Ectodermal cell (in vitro differentiated cells): Measurements from ENCODE around the gene KIAA2012.

Source experiments
- H3K27ac ChIP-seq: 2 replicates; pipeline ENCODE4 v1.7.0; 2013; ENCODE audit warnings: mild to moderate bottlenecking, low read depth, low read length; ENCODE audit not compliant: insufficient read depth, poor library complexity, severe bottlenecking
- H3K27me3 ChIP-seq: 2 replicates; pipeline ENCODE4 v1.7.0; 2013; ENCODE audit warnings: mild to moderate bottlenecking, low read length; ENCODE audit not compliant: insufficient read depth, control insufficient read depth, poor library complexity, severe bottlenecking
- H3K36me3 ChIP-seq: one replicate; pipeline ENCODE4 v1.7.0; 2013; ENCODE audit warnings: low read length; ENCODE audit not compliant: control insufficient read depth, insufficient read depth
- H3K4me1 ChIP-seq: one replicate; pipeline ENCODE4 v1.7.0; 2013; ENCODE audit warnings: low read length; ENCODE audit not compliant: control insufficient read depth, insufficient read depth
- H3K4me3 ChIP-seq: 2 replicates; pipeline ENCODE4 v1.7.0; 2013; ENCODE audit warnings: low read depth, low read length, control low read depth; ENCODE audit not compliant: insufficient read depth
- H3K9me3 ChIP-seq: 2 replicates; pipeline ENCODE4 v1.7.0; 2013; ENCODE audit warnings: mild to moderate bottlenecking, low read length, moderate library complexity; ENCODE audit not compliant: control insufficient read depth
- WGBS, 2 experiments: methylation state at CpG; one replicate each; pipeline ENCODE4 v1.1.7; 2013; ENCODE audit warnings: missing lambda C conversion rate in 2 of 2; 5-methylcytosine and 5-hydroxymethylcytosine counted together

KIAA2012 gene

DNA sequence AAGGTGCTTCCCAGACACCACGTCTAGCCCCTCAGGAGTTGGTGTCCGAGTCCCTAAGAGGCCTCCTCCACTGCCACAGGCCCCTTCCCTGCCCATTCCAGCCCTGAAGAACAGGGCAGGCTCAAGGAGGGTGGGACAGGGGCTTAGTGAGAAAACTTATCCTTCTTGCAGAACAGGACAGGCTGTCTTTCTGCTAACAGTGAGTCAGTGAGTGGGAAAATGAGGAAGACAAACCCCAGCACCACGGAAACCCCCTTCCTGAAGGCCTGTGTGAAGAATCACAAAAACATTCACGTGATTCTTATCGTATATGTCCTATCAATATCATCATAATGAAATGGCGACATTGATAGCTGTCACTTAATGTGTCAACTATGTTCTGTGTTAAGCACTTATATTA lies 29.6 kb upstream of the KIAA2012 start:
- Histone ChIP-seq H3K4me3 (no peak overlapping the region), H3K36me3 (no peaks in the 10 kb centered on the region), H3K9me3 (no peaks in the 10 kb centered on the region), H3K27me3 (no peaks in the 10 kb centered on the region), H3K4me1 (peaks cover 12% of the 10 kb centered on the region), H3K27ac (no peak overlapping the region)
- 84 to 88% methylated on average over 5 to 6 of the region's 6 CpGs for WGBS, 2 experiments

DNA sequence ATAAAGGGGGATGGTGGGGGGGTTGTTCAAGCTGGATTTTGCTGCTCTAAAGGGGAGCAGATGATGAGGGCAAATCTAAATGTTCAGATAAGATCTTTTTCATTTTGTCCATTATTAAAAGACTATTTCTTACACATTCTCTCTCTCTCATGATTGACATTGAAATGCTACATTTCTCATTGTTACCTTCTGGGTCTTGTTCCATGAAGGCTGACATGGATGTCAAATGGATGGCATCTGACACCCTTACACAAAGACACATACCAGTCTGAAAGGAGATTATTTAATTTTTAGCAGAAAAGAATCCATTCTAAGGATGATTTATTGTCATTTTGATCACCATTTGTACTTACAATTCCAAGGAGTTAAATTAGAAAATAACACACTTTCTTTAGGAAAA lies 28.3 kb upstream of the KIAA2012 start:
- no peaks in the 10 kb centered on the region for H3K36me3 ChIP-seq
- no peak overlapping the region for H3K27ac ChIP-seq
- no peaks in the 10 kb centered on the region for H3K9me3 ChIP-seq
- no peaks in the 10 kb centered on the region for H3K27me3 ChIP-seq
- H3K4me3 ChIP-seq = no peak overlapping the region
- H3K4me1 ChIP-seq = peaks cover 10% of the 10 kb centered on the region

DNA sequence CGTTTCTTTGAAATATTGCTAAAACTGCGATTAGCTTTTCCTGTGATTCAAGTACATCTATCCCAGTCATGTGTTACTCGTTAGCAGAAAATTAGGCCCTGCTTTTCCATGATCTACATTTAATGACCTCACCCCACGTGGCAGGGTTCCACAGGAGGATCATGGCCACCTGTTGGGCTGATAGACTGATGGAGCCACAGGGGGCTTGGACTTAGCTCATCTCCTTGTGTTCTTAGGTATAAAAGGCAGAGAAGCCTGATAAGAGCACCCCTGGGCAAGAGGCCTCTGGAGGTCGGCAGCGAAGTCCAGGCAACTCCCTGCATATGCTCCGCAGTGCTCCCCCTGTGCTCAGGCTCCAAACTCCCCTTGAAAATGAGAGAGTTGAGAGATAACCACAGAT lies 26.5 kb upstream of the KIAA2012 start:
- Histone ChIP-seq H3K27me3 (no peaks in the 10 kb centered on the region), H3K4me1 (peaks cover 6% of the 10 kb centered on the region), H3K9me3 (no peaks in the 10 kb centered on the region), H3K27ac (no peak overlapping the region), H3K36me3 (no peaks in the 10 kb centered on the region), H3K4me3 (no peak overlapping the region)
- WGBS, 2 experiments = 79 to 82% methylated on average over 7 of the region's 7 CpGs

DNA sequence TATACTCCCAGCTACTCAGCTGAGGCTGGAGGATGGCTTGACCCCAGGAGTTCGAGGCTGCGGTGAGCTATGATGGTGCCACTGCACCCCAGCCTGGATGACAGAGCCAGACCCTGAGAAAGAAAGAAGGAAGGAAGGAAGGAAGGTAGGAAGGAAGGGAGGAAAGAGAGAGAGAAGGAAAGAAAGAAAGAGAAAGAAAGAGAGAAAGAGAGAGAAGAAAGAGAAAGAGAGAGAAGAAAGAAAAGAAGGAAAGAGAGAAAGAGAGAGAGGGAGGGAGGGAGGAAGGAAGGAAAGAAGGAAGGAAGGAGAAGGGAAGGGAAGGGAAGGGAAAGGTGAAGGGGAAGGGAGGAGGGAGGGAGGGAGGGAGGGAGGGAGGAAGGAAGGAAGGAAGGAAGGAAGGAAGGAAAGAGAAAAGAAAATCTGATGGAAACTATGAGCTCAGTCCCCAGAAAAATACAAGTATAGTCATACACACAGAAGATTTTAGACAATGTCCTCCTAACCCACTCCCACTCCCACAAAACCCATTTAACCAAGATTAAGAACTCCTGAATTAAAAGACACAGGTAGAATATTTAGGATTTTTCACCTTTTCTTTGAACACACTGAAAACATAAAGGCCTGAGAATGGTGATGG lies 23.8 kb upstream of the KIAA2012 start:
- WGBS, 2 experiments = 92 to 97% methylated on average over 2 of the region's 2 CpGs
- H3K36me3 ChIP-seq = no peaks in the 10 kb centered on the region
- H3K9me3 ChIP-seq = no peaks in the 10 kb centered on the region
- H3K27ac ChIP-seq = no peak overlapping the region
- H3K27me3 ChIP-seq = no peaks in the 10 kb centered on the region
- no peak overlapping the region for H3K4me3 ChIP-seq
- peaks cover 20% of the 10 kb centered on the region for H3K4me1 ChIP-seq

DNA sequence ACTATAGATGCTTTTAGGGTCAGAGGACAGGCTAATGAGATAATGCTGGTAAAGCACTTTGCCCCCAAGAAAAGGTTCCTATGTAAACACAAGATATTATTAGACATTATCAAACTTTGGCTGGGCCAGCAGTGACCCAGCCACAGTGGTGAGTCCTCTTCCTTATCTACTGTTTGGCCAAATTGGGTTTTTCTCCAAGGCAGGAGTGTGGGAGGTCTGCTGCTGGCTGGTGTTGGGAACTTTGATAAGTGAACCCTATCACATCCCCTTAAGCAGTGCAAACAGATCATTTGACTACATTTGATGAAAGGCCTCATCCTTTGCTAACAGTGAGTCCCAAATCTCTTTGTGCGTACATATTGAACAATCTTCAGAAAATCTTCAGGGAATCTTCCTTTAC lies 23.2 kb upstream of the KIAA2012 start:
- Histone ChIP-seq H3K36me3 (no peaks in the 10 kb centered on the region), H3K9me3 (no peaks in the 10 kb centered on the region), H3K27me3 (no peaks in the 10 kb centered on the region), H3K4me3 (no peak overlapping the region), H3K4me1 (peaks cover 21% of the 10 kb centered on the region), H3K27ac (no peak overlapping the region)
- WGBS, 2 experiments = 85 to 86% methylated on average over 1 of the region's 1 CpG

DNA sequence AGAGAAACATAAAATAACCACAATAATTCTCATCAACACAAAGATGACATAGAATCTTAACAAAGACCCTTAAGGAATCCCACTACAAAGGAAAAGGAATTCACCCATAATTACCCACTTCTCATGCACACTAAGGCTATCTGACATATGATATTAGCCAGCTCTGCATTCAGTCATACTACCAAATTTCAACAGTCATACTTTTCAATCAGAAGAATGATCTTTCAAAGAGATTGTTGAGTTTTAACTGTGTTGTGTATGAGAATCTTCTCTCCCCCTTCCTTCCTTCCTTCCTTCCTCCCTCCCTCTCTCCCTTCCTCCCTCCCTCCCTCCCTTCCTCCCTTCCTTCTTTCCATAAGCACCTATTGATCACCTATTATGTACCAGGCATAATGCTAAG lies 22.4 kb upstream of the KIAA2012 start:
- Histone ChIP-seq H3K27me3 (no peaks in the 10 kb centered on the region), H3K27ac (no peak overlapping the region), H3K4me3 (no peak overlapping the region), H3K36me3 (no peaks in the 10 kb centered on the region), H3K9me3 (no peaks in the 10 kb centered on the region), H3K4me1 (peaks cover 21% of the 10 kb centered on the region)

DNA sequence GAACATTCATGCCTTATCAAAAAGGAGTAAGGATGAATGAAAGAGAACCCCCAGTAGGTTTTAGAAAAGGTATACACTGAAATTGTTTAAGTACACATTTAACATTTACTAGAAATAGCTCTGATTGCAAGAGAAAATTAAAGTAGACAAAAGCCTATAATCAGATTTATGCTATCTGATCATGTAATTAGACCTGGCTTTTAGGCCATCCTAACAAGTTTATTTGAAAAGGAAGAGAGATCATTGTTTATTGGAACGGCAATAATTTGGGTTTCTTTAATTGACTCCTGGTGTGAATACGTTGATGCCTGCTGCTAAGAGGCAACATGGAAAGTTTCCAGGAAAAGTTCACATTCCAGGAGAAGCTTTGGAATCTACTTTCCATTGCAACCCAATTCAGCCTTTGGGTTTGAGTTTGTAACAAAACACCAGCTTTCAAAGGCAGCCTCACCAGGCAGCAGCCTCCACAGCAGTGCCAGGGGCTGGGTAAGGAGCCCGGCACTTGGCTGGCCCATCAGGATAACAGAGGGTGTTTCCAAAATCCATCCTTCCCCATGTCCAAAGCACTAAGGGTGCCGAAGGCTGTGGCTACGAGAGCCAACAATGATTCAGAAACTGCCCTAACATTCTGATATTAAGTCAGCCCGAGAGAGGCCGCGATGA lies 21.4 kb upstream of the KIAA2012 start:
- H3K4me3 ChIP-seq = no peak overlapping the region
- H3K4me1 ChIP-seq = peaks cover 21% of the 10 kb centered on the region
- H3K27ac ChIP-seq = no peak overlapping the region
- no peaks in the 10 kb centered on the region for H3K36me3 ChIP-seq
- H3K9me3 ChIP-seq = no peaks in the 10 kb centered on the region
- H3K27me3 ChIP-seq = no peaks in the 10 kb centered on the region
- WGBS, 2 experiments = 49% methylated on average over 8 of the region's 8 CpGs

DNA sequence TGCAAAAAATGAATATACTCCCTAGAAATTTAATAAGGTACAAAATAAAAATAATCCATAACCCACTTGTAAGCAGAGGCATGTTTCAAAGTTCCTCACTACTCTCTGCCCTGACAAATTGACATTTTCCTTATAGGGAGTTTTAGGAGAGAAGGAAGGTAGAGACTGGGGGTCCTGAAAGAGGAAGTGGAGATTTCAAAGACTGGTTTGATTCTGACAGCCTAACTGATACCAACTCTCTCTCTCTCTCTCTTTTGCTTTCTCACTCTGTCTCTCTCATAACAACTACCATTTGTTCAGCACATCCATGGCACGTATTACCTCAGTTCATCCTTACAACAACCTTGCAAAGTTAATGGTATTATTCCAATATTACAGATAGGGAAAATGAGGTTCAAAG lies 20.8 kb upstream of the KIAA2012 start:
- Histone ChIP-seq H3K9me3 (no peaks in the 10 kb centered on the region), H3K36me3 (no peaks in the 10 kb centered on the region), H3K27me3 (no peaks in the 10 kb centered on the region), H3K27ac (no peak overlapping the region), H3K4me1 (peaks cover 21% of the 10 kb centered on the region), H3K4me3 (no peak overlapping the region)
- WGBS, 2 experiments = 91 to 100% methylated on average over 1 of the region's 1 CpG

DNA sequence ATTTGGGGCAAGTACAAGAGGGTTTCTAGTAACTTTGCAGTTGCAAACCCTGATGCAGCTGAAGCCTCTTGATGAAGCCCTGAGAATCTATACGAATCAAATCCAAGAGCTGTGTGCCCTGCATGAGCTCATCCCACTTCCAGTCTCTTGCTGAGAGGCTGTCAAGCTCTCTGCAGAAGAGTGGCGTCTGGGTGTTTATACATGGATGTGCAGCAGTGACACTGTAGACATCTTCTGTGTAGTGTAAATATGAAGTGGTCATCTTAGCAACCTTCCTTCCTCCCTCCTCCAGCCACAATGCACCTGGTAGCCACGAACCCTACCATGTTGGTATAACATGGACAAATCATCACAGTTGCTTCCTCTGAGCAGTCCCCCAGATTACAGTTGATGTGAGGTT lies 18.4 kb upstream of the KIAA2012 start:
- Histone ChIP-seq H3K27ac (no peak overlapping the region), H3K4me1 (peaks cover 18% of the 10 kb centered on the region), H3K4me3 (no peak overlapping the region), H3K27me3 (no peaks in the 10 kb centered on the region), H3K36me3 (no peaks in the 10 kb centered on the region), H3K9me3 (no peaks in the 10 kb centered on the region)
- 69 to 74% methylated on average over 3 of the region's 3 CpGs for WGBS, 2 experiments

DNA sequence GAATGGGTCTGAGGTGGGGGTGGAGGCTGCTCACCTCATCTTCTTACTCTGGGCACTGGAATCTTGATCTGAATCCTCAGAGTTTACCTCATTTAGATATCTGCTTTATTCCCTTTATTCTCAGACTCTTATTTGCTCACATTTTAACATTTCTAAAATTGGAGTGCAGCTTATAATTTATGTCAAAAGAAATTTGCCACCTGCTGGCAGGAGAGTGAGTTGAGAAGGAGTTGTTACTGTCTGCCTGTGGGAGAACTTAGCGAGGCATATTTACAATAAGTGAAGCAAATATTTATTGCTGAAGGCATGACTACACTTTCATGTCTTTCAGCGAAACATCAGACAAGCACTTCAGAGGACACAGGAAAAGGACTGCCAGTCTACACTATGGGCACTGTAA lies 16.4 kb upstream of the KIAA2012 start:
- Histone ChIP-seq H3K4me1 (peaks cover 15% of the 10 kb centered on the region), H3K27me3 (no peaks in the 10 kb centered on the region), H3K36me3 (no peaks in the 10 kb centered on the region), H3K9me3 (no peaks in the 10 kb centered on the region), H3K27ac (no peak overlapping the region), H3K4me3 (no peak overlapping the region)
- 98 to 100% methylated on average over 2 of the region's 2 CpGs for WGBS, 2 experiments
